GM12801 (cell line): ENCODE results near the gene SNAP91.

ENCODE experiments used
- TF ChIP-seq, protein P1 (sequence below): IDR thresholded peaks from one replicate; pipeline ENCODE4 v1.5.1; 2011; ENCODE audit warnings: control low read depth; ENCODE audit not compliant: insufficient read length; ENCODE audit errors: extremely low read depth

Gene SNAP91

DNA sequence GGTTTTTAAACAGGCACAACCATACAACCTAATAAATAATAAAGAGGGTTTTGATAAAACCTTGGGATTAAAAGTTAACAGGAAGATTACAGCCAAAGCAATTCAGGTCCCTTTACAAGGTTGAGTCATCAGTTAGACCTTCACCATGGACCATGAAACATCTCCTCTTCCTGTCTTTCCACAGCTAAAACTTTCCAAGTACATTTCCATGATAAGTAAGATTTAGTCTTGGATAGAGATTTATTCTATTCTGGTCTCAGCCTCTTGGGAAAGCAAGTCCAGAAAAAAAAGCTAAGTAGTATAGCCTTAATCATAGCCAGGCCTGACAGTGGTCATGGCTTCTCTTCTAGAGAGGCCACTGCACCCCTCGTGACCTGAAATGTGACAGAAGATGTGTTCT, 199.5 kb downstream of the SNAP91 start:
- TF ChIP-seq, protein P1, sequence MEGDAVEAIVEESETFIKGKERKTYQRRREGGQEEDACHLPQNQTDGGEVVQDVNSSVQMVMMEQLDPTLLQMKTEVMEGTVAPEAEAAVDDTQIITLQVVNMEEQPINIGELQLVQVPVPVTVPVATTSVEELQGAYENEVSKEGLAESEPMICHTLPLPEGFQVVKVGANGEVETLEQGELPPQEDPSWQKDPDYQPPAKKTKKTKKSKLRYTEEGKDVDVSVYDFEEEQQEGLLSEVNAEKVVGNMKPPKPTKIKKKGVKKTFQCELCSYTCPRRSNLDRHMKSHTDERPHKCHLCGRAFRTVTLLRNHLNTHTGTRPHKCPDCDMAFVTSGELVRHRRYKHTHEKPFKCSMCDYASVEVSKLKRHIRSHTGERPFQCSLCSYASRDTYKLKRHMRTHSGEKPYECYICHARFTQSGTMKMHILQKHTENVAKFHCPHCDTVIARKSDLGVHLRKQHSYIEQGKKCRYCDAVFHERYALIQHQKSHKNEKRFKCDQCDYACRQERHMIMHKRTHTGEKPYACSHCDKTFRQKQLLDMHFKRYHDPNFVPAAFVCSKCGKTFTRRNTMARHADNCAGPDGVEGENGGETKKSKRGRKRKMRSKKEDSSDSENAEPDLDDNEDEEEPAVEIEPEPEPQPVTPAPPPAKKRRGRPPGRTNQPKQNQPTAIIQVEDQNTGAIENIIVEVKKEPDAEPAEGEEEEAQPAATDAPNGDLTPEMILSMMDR, result no peak

DNA sequence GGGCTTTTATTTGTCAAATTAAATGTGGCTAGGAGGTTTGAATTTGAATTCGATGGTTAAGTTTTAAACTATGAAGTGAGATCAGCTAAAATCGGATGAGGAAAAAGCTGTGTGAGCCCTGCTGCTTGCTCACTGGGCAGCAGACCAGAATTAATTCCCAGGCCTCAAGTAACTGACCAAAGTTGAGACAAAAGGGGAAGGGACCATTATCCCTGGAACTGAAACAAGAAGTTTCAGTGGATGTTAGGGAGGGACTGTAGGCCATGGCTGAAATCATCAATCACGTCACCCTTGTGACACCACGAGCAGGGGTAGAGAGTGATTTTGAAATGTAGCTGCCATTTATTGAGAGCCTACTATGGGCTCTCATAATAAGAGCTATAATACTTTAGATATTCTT, 203.5 kb downstream of the SNAP91 start:
- TF ChIP-seq, protein P1, result no peak
